LoVo (cell line): Measurements from ENCODE around the gene DHFR.
A peak's percentile ranks its signal among the peaks of the same experiment; 100 is the strongest.

Experiments
- DNase-seq: peaks from one replicate; pipeline ENCODE4 v3.0.0-alpha.2; 2016; ENCODE audit warnings: low spot score

DHFR gene

DNA sequence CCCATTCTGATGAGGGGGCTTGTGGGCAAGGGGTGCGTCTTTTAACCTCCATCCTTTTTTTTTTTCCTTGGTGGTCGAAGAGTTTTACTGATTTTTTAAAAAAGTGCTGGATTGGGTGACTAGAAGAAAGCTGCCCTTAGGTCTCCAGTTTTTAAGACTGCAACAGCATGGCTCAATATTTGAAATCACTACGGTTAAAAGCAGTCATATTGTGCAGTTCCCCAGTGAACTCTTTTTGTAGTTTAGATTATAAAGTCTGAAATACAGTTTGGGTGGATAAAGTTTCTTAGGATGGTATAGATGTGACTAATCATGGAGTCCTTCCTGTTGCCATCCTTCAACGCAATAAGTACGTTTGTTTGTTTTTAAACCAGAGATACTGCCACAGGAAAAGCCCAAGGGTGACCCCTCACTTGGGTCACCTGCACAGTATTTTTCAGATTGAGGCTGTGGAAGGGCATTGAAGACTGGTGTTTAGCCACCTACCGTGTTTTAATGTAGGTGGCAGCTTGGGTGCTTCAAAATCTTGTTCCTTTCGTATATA is 520 bp upstream of the DHFR start:
- DNase-seq, result peak; percentile 26

DNA sequence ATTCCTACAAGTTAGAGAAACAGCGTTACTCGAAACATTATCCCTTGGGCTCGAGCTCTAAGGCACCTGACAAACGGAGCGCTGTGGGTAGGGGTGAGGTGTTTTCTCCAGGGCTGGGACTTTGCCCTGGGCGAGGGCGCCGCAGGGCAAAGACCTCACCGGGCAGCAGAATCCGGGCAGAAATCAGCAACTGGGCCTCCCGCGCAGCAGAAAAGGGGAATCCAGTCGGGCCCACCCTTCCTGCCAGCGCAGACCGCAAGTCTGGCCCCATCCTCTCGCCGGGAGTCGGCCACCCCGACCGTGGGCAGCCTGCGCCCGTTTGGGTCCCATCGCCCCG is 761 bp downstream of the DHFR start:
- DNase-seq, result peak; percentile 57

DNA sequence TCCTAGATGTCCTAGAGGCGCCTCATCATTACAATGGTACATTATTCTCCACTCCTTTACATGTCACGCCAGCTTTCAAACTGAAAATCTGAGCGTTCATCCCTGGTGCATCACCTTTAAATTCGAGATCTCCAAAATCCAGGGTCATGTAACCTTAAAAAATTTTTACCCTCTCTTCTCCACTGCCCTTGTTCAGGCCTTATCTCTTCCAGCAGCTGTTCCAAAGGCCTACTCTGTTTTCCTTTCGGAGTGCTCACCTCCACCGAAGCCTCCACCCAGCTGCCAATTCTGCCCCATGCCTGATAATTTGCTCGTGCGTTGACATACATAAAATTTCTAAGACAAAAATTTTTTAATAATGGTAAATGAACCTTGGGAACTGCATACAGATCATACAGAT is 1.3 kb downstream of the DHFR start:
- DNase-seq, result no peak

DNA sequence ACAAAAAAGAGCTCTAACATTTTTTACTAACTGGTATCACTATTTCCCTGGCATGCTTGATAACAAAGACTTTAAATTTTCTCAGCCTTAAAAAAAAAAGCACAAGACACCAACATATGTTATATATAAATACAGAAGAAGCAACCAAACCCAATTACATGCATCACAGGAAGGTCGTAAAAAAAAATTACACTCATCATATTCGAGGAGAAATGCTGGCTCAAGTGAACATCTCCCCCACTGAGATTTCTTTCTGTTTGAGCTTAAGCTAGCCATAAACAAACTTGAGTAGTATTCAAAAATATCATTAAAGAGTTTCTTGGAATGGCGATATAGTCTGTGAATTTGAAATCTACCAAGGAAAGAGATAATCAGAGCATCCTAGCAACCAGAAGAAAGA is 7.9 kb downstream of the DHFR start:
- no peak for DNase-seq

DNA sequence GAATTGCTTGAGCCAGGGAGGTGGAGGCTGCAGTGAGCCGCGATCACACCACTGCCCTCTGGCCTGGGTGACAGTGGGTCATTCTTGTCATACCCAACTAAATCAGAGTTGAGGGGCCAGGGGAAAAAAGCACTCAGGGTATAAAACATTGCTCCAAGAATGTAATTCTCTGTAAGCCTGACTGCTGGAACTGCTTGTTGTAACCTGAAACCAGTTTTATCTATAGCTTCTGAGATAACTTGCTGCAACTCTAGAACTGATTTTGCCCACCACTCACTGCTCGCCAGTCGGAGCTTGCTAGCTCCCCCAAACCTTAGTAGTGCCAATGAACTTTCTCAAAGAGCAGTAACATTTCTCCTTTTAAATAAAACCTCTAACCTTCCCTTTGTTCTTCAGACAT is 9.9 kb downstream of the DHFR start:
- no peak for DNase-seq

DNA sequence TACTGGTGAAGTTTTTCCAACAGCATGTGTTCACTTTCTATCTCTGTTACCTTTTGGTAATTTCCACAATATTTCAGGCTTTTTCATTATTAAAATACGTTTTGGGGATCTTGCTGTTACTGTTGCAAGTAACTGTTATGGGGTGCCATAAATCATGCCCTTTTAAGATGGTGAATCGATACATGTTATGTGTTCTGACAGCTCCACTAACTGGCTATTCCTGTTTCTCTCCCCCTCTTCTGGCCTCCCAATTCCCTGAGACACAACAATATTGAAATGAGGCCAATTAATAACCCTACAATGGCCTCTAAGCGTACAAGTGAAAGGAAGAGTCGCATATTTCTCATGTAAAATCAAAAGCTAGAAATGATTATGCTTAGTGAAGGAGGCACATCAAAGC is 13.4 kb downstream of the DHFR start:
- DNase-seq, result no peak

DNA sequence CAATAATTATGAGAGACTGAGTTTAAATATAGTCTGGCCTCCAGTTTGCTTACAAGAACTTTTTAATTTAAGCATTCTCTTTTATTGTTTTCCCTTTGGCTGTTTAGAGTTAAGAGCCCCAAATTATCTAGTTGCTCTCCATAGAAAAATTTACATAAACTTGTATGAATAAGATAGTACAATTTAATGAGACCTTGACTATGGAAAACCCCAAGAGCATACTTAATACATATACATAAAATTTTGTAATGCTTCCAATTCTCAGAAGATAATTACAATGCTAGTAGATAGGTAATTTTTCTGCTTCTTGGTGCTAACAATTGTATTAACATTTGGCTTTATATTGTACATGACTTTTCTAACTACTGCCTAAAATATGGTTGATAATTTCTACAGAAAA is 20.6 kb downstream of the DHFR start:
- DNase-seq, result no peak

DNA sequence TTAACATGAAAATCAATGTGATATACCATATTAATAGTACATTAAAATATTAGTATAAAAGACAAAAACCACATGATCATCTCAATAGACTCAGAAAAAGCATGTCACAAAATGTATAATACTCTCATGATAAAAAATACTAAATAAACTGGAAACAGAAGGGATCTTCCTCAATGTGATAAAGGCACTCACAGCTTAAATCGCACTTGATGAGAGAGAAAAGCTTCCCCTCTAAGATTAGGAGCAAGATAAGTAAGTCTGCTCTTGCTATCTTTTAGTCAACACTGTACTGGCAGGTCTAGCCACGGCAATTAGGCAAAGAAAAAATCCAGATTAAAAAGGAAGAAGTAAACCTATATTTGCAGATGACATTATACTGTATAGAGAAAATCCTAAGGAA is 22.1 kb downstream of the DHFR start:
- no peak for DNase-seq

DNA sequence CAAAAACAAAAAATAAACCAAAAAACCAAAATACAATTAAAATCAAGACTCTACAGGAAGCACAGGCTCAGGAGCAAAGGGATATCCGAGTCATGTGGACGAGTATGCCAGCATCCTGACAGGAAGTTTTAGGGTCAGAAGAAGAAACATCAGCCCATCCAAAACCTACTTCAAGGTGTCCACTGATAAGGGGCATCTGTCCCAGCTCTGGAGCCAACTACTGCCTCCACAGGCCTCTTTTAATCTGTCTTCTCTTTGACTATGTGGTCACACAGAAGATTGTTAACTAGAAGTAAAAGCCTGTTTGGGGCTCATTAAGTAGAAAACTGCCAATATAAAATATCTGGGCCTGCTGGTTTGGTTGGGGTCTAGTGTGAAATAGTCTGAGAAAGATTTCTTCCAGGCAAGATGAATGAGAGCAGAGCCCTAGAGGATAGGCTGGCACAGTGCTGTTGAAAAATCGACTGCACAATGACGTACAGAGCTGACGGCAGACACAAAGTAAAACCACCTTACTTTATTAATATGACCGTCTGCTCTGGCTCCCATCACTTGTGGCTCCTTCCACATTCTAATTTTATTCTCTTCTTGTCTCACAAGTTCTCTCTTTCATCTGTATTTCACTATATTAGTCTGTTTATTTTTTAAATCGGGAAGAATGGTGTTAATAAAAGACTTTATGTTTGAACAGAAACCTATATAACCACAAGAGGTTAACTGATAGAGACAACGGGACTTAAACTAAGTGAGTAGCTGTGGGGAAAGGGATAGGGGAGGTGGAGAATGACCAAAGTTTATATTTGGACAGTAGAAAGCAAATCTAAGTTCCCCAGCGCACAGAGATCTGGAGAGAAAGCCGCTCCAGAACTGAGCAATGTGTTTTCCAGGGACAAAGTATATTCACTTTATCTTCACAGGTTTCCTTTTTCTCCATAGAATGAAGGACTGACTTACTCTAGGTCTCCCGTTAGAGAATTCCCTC is 23.2 kb downstream of the DHFR start:
- no peak for DNase-seq

DNA sequence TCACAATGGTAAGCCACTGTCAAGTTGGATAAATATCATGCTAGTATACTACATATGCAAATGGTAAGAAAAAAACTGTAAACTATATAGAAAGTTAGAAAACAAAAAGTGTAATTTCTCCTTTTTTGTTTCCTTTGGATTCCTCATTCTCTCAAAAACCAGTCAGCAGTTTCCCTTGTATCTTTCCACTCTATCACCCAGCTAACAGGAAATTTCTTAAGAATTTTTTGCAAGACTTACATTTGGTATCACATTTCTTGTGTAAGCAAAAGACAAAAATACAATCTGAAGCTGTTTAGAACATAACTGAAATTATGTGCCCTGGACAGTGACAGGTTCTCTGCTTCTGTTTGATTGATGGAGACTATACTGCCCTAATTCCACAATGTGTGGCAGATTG is 25.5 kb downstream of the DHFR start:
- DNase-seq, result no peak

DNA sequence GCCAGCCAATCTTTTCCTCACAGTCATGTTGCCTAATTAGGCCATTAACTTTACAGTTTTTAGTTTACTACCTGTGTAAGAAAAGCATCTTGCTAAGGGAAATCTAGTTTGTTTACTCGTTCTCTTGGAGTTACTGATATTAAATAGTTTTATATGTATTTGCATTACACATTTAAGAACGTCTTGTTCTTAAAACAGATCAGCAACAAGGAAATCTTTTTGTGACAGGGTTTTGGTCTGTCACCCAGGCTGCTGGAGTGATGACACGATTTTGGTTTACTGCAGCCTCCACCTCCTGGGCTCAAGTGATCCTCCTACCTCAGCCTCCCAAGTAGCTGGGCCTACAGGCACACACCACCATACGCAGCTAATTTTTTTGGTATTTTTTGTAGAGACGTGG is 29.6 kb downstream of the DHFR start:
- no peak for DNase-seq

DNA sequence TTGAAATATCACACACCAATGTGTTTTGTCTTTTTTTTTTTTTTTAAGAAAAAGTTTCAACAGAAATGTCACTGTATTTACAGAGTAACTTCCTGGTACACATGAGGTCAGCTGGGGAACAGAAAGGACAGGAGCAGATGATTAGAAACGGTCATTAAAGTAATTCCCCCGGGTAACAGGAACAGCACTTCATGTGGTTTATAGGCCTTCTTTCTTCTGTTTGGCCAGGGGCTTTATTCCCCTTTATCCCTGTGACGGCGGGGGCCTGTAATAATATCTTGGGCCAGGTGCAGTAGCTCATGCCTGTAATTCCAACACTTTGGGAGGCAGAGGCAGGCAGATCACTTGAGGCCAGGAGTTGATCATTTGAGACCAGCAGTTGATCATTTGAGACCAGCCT is 30.8 kb downstream of the DHFR start:
- DNase-seq, result no peak

DNA sequence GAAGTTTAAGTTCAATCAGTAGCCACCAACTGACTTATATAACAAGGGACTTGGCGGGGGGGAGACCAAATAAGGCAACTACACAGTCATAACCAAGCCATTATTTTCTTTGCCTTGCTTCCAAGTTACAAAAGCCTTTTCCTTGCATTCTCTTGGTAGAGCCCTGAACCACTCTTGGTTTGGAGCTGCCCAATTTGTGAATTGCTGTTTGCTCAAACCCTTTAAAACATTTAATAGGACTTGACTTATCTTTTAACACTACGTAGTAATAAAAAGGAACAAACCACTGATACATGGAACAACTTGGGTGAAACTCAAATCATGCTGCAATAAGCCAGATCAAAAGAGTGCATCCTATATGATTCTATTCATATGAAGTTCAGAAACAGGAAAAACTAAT is 32.0 kb downstream of the DHFR start:
- no peak for DNase-seq

DNA sequence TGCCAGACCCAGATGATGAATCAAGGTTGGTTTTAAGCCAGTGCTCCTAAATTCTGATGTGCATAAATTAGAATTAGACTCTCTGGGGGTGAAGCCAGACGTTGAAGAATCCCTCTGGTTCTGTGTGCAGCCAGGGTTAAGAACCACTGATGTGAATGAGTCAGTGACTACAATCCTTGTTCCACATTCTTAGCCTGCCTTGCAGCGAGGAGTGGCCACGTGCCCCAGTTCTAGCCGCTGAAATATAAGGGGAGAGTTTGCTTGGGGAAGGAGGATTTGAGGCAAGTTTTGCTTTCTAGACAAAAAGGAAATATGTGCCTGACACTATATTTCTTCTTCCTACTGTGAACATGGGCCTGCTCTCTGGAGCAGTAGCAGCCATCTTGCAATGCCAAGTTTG is 34.6 kb downstream of the DHFR start:
- DNase-seq, result no peak

DNA sequence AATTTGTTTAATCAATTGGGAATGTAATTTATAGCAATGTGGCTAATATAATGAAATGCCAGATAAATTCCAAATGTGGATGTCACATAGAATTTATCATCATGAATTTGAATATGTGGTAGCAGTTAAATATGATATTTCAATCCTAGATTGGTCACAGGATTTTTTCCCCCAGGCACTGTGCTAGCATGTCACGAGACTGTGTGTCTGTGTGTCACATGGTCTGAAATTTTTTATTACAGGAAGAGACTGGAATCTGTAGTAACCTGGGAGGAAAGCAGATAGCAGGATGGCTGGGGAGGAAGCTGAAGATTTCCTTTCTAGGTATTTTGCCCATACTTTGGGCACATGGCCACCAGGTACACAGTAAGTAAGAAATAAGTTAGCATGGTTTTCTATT is 35.7 kb downstream of the DHFR start:
- DNase-seq, result no peak

DNA sequence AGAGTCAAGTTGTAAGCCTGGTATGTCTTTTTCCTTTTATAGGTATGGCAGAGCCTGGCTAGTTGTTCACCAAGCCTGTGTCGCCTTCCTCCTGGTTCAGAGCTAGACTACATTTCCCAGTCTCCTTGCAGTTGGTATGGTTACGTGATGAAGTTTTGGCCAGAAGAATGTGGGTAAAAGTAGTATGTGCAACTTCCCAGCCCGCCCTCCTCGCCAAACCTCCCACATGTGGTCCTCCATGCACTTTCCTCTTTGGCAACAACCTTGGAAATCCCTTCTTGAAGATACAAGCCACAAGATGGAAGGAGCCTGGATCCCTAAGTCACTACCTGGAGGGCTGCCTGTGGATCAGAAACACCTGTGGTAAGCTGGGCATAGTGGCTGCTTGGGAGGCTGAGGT is 36.3 kb downstream of the DHFR start:
- no peak for DNase-seq

DNA sequence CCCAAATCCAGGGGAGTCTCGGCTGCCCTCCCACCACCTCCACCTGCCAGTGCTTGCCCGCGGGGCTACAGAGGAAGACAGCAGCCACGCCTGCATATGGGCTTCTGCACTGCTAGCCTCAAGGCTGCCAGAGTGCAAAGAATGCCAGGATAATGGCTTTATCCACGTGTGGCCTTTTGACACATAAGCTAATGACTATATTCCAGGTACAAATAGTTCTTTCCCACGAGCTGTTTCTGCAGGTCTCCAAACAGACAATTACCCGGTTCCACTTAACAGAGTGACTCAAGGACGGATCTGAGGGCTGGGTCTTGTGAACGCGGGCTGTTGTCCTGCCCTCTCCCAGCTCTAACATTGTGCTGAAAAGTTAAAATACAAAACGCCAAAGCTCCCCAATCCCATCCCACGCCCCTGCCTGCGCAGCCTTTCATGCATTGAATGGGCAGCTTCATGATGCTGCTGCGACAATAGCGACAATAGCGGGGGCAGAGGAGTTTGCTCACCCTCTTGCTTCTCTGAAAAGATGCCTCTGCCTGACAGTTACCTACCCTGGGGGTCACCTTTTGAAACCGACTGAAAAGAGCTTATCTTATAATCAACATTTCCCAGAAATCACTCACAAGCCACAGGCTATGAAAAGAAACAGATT is 39.4 kb downstream of the DHFR start:
- no peak for DNase-seq

DNA sequence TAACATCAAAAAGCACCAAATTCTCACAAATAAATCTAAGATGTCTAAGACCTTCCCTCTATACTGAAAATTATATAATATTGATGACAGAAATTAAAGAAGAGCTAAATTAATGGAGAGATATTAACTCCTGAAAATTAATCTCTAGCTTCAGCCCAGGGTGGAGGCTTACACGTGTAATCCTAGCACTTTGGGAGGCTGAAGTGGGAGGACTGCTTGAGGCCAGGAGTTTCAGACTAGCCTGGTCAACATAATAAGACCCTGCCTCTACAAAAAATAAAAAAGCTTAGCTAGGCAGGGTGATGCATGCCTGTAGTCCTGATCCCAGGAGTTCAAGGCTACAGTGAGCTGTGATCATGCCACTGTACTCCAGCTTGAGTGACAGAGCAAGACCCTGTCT is 45.1 kb downstream of the DHFR start:
- DNase-seq, result no peak

DNA sequence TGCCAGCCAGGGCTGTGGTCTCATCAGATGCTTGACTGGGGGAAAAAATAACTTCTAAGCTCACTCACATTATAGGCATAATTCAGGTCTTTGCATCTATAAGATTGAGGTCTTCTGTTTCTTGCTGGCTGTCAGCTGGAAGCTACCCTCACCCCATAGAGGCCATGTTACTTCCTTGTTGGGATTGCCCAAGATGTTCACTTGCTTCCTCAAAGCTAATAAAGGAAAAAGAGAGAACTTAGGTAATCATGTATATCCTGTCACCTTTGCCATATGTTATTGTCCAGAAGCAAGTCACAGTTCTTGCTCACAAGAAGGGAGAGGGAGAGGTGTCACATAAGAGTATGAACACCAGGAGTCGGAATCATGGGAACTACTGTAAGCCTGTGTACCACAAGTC is 46.1 kb downstream of the DHFR start:
- DNase-seq, result no peak

DNA sequence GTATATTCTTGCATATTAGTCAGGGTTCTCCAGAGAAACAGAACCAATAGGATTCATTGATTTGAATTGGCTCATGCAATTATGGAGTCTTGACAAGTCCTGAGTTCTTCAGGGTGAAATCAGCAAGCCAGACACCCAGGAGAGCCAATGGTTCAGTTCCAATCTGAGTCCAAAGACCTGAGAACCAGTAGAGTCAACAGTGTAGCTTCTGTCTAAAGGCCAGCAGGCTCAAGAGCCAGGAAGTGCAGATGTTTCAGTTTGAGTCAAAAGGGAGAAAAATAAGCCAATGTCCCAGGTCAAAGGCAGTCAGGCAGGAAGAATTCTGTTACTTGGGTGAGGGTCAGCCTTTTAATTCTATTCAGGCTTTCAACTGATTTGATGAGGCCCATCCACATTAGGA is 47.0 kb downstream of the DHFR start:
- no peak for DNase-seq

DNA sequence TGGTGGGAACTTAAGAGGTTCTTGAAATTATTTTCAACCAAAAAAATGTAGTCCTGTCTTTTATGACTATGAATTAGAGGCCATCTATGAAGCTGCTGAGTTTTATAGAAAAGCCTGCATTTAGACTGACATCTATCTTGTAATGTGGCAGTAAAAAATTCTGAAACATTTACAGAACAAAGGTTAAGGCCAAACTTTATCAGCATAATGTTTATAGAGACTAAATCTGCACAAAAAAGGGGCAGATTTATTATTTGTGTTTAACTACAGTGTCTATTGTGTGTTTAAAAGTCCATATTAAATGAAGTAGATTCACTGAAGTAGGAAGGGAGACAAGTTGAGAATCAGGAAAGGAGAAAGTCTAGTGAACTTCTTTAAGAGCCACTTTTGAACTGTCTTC is 47.4 kb downstream of the DHFR start:
- DNase-seq, result no peak

DNA sequence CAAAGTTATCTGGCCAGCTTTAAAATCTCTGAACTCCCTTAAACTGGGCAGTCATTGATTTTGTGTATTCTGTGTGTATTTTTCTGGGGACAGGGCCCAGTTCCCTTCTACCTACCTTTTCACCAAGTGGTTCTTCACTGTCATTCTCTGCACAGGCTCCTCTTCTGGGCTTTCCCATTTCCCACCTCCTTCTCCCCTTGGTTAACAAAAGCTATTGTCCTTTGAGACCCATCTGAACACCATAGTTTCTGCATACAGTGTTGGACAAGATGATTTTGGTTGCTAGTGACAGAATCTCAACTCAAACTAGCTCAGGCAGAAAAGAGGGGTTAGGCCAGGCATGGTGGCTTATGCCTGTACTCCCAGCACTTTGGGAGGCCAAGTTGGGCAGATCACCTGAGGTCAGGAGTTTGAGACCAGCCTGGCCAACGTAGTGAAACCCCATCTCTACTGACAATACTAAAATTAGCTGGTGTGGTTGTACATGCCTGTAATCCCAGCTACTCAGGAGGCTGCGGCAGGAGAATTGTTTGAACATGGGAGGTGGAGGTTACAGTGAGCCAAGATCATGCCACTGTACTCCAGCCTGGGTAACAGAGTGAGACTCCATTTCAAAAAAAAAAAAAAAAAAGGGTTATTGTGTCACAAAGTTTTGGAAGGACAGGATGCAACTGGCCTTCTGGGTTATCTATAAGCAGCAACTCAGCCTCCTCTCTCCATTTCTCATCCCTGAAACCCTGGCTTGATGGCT is 53.7 kb downstream of the DHFR start:
- no peak for DNase-seq

DNA sequence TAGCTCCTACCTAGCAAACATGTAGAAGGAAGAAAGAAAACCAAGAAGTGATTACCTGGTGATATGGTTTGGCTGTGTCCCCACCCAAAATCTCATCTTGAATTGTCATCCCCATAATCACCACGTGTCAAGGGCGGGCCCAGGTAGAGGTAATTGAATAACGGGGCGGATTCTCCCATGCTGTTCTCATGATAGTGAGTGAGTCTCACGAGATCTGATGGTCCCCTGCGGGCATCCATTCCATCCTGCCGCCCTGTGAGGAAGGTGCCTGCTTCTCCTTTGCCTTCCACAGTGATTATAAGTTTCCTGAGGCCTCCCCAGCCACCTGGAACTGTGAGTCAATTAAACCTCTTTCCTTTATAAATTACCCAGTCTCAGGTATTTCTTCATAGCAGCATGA is 57.3 kb downstream of the DHFR start:
- no peak for DNase-seq
